ENCODE data around the gene MEF2C. TPM values are rescaled to one million over a fixed set of nuclear protein-coding genes. Genes with fewer than 3 reads are reported as not detected.
A peak's percentile ranks its signal among the peaks of the same experiment; 100 is the strongest.

The MEF2C gene
- total RNA-seq, 3 donors from 2014 or later, result 0.76 to 3.1 (median 1.4) TPM

- H3K27me3 Mint-ChIP-seq (ENCODE audit: low read depth), result peaks cover 55% of the 10 kb centered on the region
- no peaks in the 10 kb centered on the region for H3K36me3 Mint-ChIP-seq (ENCODE audit: insufficient read depth)
- peak overlapping the region; percentile 82 for H3K4me3 Mint-ChIP-seq
- DNase-seq (no peak), ATAC-seq (no peak)
- no peaks in the 10 kb centered on the region for H3K9me3 Mint-ChIP-seq
- peaks cover 19% of the 10 kb centered on the region for H3K4me1 Mint-ChIP-seq (ENCODE audit: low read depth)
Observed at GRCh38 chr5:88882276-88883038, 527 bp downstream of the MEF2C start.

GRCh38 chr5:88881571-88881971 lies 1.4 kb downstream of the MEF2C start:
- no peaks in the 10 kb centered on the region for H3K36me3 Mint-ChIP-seq (ENCODE audit: insufficient read depth)
- peak overlapping the region; percentile 55 for H3K4me3 Mint-ChIP-seq
- ATAC-seq (no peak), DNase-seq (no peak)
- no peaks in the 10 kb centered on the region for H3K9me3 Mint-ChIP-seq
- H3K4me1 Mint-ChIP-seq (ENCODE audit: low read depth), result peaks cover 19% of the 10 kb centered on the region
- peaks cover 51% of the 10 kb centered on the region for H3K27me3 Mint-ChIP-seq (ENCODE audit: low read depth)

DNA sequence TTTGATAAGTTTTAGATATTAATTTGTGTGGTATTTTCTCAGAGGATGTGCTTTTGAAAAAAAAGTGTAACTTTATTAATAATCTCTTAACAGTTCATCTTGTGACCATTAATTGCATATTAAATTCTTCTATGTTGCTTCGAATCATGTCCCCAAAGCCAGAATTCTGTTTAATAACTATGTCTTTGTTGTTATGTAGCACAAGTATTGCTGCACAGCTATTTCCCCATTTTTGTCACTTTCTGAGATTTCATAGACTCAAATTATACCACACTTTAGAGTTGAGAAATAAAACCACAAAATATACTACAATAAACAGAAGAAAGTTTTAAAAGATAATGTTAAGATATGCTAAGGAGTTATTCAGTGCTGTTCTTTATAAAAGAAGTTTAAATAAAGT lies 2.8 kb downstream of the MEF2C start:
- ATAC-seq, result no peak

DNA sequence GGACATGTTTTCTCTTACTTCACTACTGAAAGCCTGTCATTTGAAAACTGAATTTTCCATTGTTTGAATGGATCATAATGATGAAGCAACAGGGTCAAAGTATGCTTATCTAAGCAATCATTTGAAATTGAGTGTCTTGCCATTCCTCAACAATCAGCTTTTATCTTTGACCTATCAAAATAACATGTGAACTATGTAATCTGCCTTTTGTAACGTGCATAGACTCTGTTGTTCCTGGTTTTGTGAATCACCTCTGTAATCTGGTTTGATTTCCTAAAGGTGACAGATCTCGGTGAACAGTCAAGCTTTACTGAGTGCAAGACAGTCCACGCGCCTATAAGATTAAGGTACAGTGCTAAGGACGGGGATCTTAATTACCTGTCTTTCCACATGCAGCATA lies 3.3 kb downstream of the MEF2C start:
- no peaks in the 10 kb centered on the region for H3K36me3 Mint-ChIP-seq (ENCODE audit: insufficient read depth)
- H3K4me1 Mint-ChIP-seq (ENCODE audit: low read depth), result peaks cover 19% of the 10 kb centered on the region
- no peak for ATAC-seq
- peaks cover 40% of the 10 kb centered on the region for H3K27me3 Mint-ChIP-seq (ENCODE audit: low read depth)
- no peak overlapping the region for H3K4me3 Mint-ChIP-seq
- no peak for DNase-seq
- no peaks in the 10 kb centered on the region for H3K9me3 Mint-ChIP-seq

More for the DNA sequence above, 2.8 kb downstream of the MEF2C start:
- DNase-seq, result no peak
- H3K4me3 Mint-ChIP-seq, result no peak overlapping the region
- H3K9me3 Mint-ChIP-seq, result no peaks in the 10 kb centered on the region
- peaks cover 19% of the 10 kb centered on the region for H3K4me1 Mint-ChIP-seq (ENCODE audit: low read depth)
- no peaks in the 10 kb centered on the region for H3K36me3 Mint-ChIP-seq (ENCODE audit: insufficient read depth)
- peaks cover 42% of the 10 kb centered on the region for H3K27me3 Mint-ChIP-seq (ENCODE audit: low read depth)

DNA sequence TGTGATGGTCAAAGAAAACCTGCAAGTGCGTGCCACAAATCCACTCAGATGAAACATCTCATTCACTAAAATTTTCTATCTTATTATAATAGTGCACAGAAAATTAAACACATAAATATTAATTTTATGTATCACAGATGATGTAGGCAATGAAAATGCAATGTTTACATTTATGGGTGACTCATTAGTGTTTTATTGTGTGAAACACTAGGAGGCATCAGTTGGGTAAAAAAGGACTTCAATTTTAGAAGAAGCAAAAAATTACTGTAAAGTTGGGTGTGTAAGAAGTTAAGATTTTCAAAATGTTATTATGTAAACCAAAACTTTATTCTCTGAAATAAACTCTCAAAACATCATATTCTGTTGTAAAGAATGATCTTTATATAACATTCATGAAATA lies 4.0 kb downstream of the MEF2C start:
- ATAC-seq (no peak), DNase-seq (no peak)
- Mint-ChIP-seq H3K4me1 (ENCODE audit: low read depth) (peaks cover 13% of the 10 kb centered on the region), H3K27me3 (ENCODE audit: low read depth) (peaks cover 32% of the 10 kb centered on the region), H3K9me3 (no peaks in the 10 kb centered on the region), H3K36me3 (ENCODE audit: insufficient read depth) (no peaks in the 10 kb centered on the region), H3K4me3 (no peak overlapping the region)

- no peak overlapping the region for H3K4me3 Mint-ChIP-seq
- H3K27me3 Mint-ChIP-seq (ENCODE audit: low read depth), result peaks cover 27% of the 10 kb centered on the region
- H3K36me3 Mint-ChIP-seq (ENCODE audit: insufficient read depth), result no peaks in the 10 kb centered on the region
- peaks cover 6% of the 10 kb centered on the region for H3K4me1 Mint-ChIP-seq (ENCODE audit: low read depth)
- no peak for ATAC-seq
- H3K9me3 Mint-ChIP-seq, result no peaks in the 10 kb centered on the region
- no peak for DNase-seq
Observed at GRCh38 chr5:88877826-88878225, 5.2 kb downstream of the MEF2C start.

- DNase-seq, result no peak
- H3K9me3 Mint-ChIP-seq, result no peaks in the 10 kb centered on the region
- peaks cover 19% of the 10 kb centered on the region for H3K27me3 Mint-ChIP-seq (ENCODE audit: low read depth)
- H3K4me1 Mint-ChIP-seq (ENCODE audit: low read depth), result no peaks in the 10 kb centered on the region
- H3K4me3 Mint-ChIP-seq, result no peak overlapping the region
- no peak for ATAC-seq
- no peaks in the 10 kb centered on the region for H3K36me3 Mint-ChIP-seq (ENCODE audit: insufficient read depth)
Observed at GRCh38 chr5:88876714-88877113, 6.3 kb downstream of the MEF2C start.

DNA sequence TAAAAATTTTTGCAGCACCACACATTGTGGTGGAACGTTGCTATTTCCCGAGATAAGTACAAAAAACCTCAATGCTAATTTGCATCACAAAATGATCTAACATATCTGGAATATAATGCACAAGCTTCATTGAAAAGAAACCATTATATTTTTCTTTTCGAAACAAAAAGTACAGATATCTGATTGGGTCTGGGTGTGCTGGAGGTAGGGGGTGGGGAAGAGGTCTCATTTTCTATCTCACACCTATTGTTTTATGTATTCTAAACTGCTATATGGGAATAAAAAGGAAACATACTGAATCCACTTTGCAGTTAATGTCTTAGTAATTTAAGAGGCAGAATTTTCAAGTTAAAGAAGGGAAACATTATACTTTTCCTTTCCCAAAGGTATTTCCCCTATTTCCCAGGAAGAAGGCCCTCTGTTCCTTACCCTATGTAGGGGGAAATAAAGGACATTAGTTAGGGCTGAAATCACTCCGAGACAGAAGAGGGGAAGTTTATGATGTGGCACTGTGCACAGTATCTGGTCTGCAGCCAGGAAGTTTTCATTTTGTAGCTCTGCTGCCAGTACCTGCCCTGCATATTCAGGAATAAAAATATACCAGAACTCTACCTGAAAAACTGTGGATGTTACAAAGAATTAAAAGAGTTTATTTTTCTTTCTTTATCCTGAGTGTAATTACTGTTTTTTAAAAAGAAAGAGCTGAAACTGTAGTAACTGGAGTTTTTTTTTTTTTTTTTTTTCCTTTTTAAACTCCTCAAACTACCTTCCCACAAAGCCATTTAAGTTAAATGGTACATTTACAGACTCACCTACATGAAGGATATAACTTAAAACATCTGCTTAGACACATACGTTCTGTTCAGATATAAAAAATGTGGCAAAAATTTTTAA lies 7.4 kb downstream of the MEF2C start:
- H3K36me3 Mint-ChIP-seq (ENCODE audit: insufficient read depth), result no peaks in the 10 kb centered on the region
- H3K4me1 Mint-ChIP-seq (ENCODE audit: low read depth), result no peaks in the 10 kb centered on the region
- peaks cover 18% of the 10 kb centered on the region for H3K27me3 Mint-ChIP-seq (ENCODE audit: low read depth)
- no peak overlapping the region for H3K4me3 Mint-ChIP-seq
- no peaks in the 10 kb centered on the region for H3K9me3 Mint-ChIP-seq
- no peak for DNase-seq
- no peak for ATAC-seq

DNA sequence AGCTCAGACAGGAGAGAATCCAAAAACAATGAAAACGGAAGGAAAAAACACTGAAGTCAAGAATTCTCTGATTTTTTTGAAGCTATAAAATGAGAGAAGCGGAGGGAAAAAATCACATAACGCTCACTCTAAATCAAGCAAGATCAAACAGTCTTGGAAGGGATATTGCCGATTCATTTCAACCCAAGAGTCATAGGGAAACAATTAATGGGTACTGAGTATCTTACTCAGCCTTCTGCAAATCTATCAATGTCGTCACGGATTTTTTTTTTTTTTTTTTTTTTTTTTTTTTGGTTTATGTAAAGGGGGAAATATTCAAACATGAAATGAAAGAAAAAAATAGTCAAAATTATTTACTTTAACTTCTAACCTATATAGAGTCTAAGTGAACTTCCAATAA lies 9.5 kb downstream of the MEF2C start:
- no peaks in the 10 kb centered on the region for H3K4me1 Mint-ChIP-seq (ENCODE audit: low read depth)
- no peaks in the 10 kb centered on the region for H3K36me3 Mint-ChIP-seq (ENCODE audit: insufficient read depth)
- DNase-seq (no peak), ATAC-seq (no peak)
- H3K9me3 Mint-ChIP-seq, result no peaks in the 10 kb centered on the region
- peaks cover 8% of the 10 kb centered on the region for H3K27me3 Mint-ChIP-seq (ENCODE audit: low read depth)
- no peak overlapping the region for H3K4me3 Mint-ChIP-seq

DNA sequence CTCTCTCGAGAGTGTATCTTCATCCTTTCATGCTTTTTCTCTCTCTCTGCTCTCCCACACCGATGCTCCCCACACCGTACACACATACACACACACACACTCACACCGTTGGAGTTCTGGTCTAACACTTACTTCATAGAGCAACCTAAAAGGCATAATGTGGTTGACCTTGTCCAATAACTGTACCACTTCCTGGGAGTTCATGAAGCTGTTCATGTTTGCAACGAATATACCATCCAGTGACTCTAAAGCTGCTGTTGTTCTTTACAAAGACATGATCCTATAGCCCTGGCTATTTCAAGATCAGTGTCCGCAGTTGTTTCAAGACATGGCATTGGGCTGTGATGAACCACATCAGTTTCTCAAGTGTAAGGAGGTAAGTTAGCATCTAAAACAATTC lies 10.0 kb downstream of the MEF2C start:
- no peaks in the 10 kb centered on the region for H3K9me3 Mint-ChIP-seq
- DNase-seq, result no peak

DNA sequence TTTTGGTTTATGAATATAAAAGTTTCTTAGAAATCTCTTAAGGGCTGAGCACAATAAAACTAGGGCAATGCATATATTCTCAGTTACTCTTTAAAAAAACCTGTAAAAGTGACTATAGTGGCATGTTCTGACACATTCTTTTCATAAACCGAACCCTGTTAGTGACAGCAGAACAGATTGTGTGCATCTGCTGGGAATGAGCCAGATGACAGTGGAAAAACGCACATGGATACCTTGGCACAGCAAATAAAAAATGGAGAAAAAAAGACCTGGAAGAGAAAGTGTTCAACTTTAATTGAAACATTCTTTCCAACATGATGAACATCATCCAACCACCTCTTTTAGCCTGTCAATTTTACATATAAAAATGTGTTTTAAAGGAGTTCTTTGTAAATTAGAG lies 12.7 kb downstream of the MEF2C start:
- H3K9me3 Mint-ChIP-seq, result no peaks in the 10 kb centered on the region

More for the DNA sequence above, 10.0 kb downstream of the MEF2C start:
- peaks cover 5% of the 10 kb centered on the region for H3K27me3 Mint-ChIP-seq (ENCODE audit: low read depth)
- ATAC-seq, result no peak
- H3K4me1 Mint-ChIP-seq (ENCODE audit: low read depth), result no peaks in the 10 kb centered on the region
- H3K36me3 Mint-ChIP-seq (ENCODE audit: insufficient read depth), result no peaks in the 10 kb centered on the region
- no peak overlapping the region for H3K4me3 Mint-ChIP-seq

GRCh38 chr5:88868468-88869068 lies 14.4 kb downstream of the MEF2C start:
- no peak for DNase-seq
- Mint-ChIP-seq H3K27me3 (ENCODE audit: low read depth) (peaks cover 3% of the 10 kb centered on the region), H3K4me1 (ENCODE audit: low read depth) (no peaks in the 10 kb centered on the region), H3K9me3 (no peaks in the 10 kb centered on the region), H3K36me3 (ENCODE audit: insufficient read depth) (no peaks in the 10 kb centered on the region), H3K4me3 (no peak overlapping the region)
- ATAC-seq, result no peak

More for the DNA sequence above, 12.7 kb downstream of the MEF2C start:
- no peak overlapping the region for H3K4me3 Mint-ChIP-seq
- ATAC-seq, result no peak
- no peak for DNase-seq
- peaks cover 3% of the 10 kb centered on the region for H3K27me3 Mint-ChIP-seq (ENCODE audit: low read depth)
- no peaks in the 10 kb centered on the region for H3K4me1 Mint-ChIP-seq (ENCODE audit: low read depth)
- H3K36me3 Mint-ChIP-seq (ENCODE audit: insufficient read depth), result no peaks in the 10 kb centered on the region

- Mint-ChIP-seq H3K4me3 (no peak overlapping the region), H3K9me3 (no peaks in the 10 kb centered on the region), H3K4me1 (ENCODE audit: low read depth) (no peaks in the 10 kb centered on the region), H3K36me3 (ENCODE audit: insufficient read depth) (no peaks in the 10 kb centered on the region), H3K27me3 (ENCODE audit: low read depth) (no peaks in the 10 kb centered on the region)
- no peak for ATAC-seq
- no peak for DNase-seq
Observed at GRCh38 chr5:88867638-88868037, 15.3 kb downstream of the MEF2C start.

DNA sequence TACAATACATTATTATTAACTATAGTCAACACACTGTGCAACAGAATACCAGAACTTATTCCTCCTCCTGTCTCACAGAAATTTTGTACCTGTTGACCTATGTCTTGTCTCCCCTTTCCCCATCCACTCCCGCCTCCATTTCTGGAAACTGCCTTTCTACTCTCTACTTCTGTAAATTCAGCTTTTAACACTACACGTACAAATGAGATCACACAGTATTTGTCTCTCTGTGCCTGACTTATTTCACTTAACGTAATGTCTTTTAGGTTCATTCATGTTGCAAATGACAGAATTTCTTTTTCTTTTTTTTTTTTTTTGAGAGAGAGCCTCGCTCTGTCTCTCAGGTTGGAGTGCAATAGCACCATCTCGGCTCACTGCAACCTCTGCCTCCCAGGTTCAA lies 19.5 kb downstream of the MEF2C start:
- Mint-ChIP-seq H3K27me3 (ENCODE audit: low read depth) (no peaks in the 10 kb centered on the region), H3K36me3 (ENCODE audit: insufficient read depth) (no peaks in the 10 kb centered on the region), H3K9me3 (no peaks in the 10 kb centered on the region), H3K4me3 (no peak overlapping the region), H3K4me1 (ENCODE audit: low read depth) (no peaks in the 10 kb centered on the region)
- no peak for DNase-seq
- ATAC-seq, result no peak
